Activated gamma-delta T cell treated with Interleukin-2 at 50 U/mL for 16 hours (primary cell): Measurements from ENCODE around the gene SHISAL2A.

ENCODE experiments used
- DNase-seq: peaks from one replicate; pipeline ENCODE4 v3.0.0-alpha.2; 2020

SHISAL2A gene

GRCh38 chr1:52662645-52663313, 29.8 kb downstream of the SHISAL2A start:
- DNase-seq: no peak

- DNase-seq: no peak
Observed at GRCh38 chr1:52663716-52664115, 30.7 kb downstream of the SHISAL2A start.

- no peak for DNase-seq
Observed at GRCh38 chr1:52665006-52665941, 32.3 kb downstream of the SHISAL2A start.

- DNase-seq: no peak
Observed at GRCh38 chr1:52667290-52667689, 34.3 kb downstream of the SHISAL2A start.

- no peak for DNase-seq
Observed at GRCh38 chr1:52667984-52668383, 35.0 kb downstream of the SHISAL2A start.

GRCh38 chr1:52668711-52669110, 35.7 kb downstream of the SHISAL2A start:
- no peak for DNase-seq

- DNase-seq: no peak
Observed at GRCh38 chr1:52669696-52670095, 36.7 kb downstream of the SHISAL2A start.

- DNase-seq: no peak
Observed at GRCh38 chr1:52670604-52671003, 37.6 kb downstream of the SHISAL2A start.

GRCh38 chr1:52672946-52673345, 40.0 kb downstream of the SHISAL2A start:
- DNase-seq: no peak

GRCh38 chr1:52673513-52673912, 40.5 kb downstream of the SHISAL2A start:
- no peak for DNase-seq

GRCh38 chr1:52674497-52675384, 41.8 kb downstream of the SHISAL2A start:
- DNase-seq: no peak

- DNase-seq: no peak
Observed at GRCh38 chr1:52676249-52676903, 43.4 kb downstream of the SHISAL2A start.

GRCh38 chr1:52677076-52677806, 44.3 kb downstream of the SHISAL2A start:
- no peak for DNase-seq

GRCh38 chr1:52679048-52679447, 46.1 kb downstream of the SHISAL2A start:
- no peak for DNase-seq

GRCh38 chr1:52679498-52679897, 46.5 kb downstream of the SHISAL2A start:
- DNase-seq: no peak

GRCh38 chr1:52680353-52680752, 47.4 kb downstream of the SHISAL2A start:
- DNase-seq: no peak

GRCh38 chr1:52681136-52681535, 48.2 kb downstream of the SHISAL2A start:
- no peak for DNase-seq

GRCh38 chr1:52683367-52683940, 50.5 kb downstream of the SHISAL2A start:
- no peak for DNase-seq

GRCh38 chr1:52684545-52684944, 51.6 kb downstream of the SHISAL2A start:
- no peak for DNase-seq

- peak; percentile 79 for DNase-seq
Observed at GRCh38 chr1:52686261-52686751, 53.3 kb downstream of the SHISAL2A start.

GRCh38 chr1:52686830-52687229, 53.9 kb downstream of the SHISAL2A start:
- no peak for DNase-seq
